OCI-LY1 (cell line): ENCODE results near the gene ANKH.

Source experiments
- H2AFZ ChIP-seq: fragments of 200-600 bp; sonication (generic), shearing (Covaris generic); 2 replicates; pipeline ENCODE4 v1.6.0; 2014; ENCODE audit warnings: antibody characterized with exemption, mild to moderate bottlenecking, low read length
- H3F3A ChIP-seq: fragments of 200-600 bp; sonication (generic), shearing (Covaris generic); 2 replicates; pipeline ENCODE4 v1.6.0; 2014; ENCODE audit warnings: mild to moderate bottlenecking, antibody characterized with exemption, low read length, moderate library complexity; ENCODE audit not compliant: insufficient read depth
- H3K27ac ChIP-seq: fragments of 200-600 bp; sonication (generic); 2 replicates; pipeline ENCODE4 v1.5.1; 2014; ENCODE audit warnings: low read length, mixed run types, mild to moderate bottlenecking, low read depth; ENCODE audit not compliant: poor library complexity, severe bottlenecking
- H3K27me3 ChIP-seq: fragments of 200-600 bp; sonication (generic); 2 replicates; pipeline ENCODE4 v1.6.0; 2014; ENCODE audit warnings: antibody characterized with exemption, mild to moderate bottlenecking, low read length, moderate library complexity; ENCODE audit not compliant: insufficient read depth
- H3K36me3 ChIP-seq: fragments of 200-600 bp; sonication (generic); 2 replicates; pipeline ENCODE4 v1.6.1; 2014; ENCODE audit warnings: mild to moderate bottlenecking, antibody characterized with exemption, low read length, moderate library complexity, mixed read lengths; ENCODE audit not compliant: insufficient read depth
- H3K4me1 ChIP-seq: fragments of 200-600 bp; sonication (generic); 2 replicates; pipeline ENCODE4 v1.5.1; 2014; ENCODE audit warnings: mild to moderate bottlenecking, low read length, moderate library complexity; ENCODE audit not compliant: insufficient read depth, severe bottlenecking
- H3K4me2 ChIP-seq: fragments of 200-600 bp; sonication (generic), shearing (Covaris generic); 2 replicates; pipeline ENCODE4 v1.6.1; 2014; ENCODE audit warnings: low read length
- H3K4me3 ChIP-seq: fragments of 200-600 bp; sonication (generic); 2 replicates; pipeline ENCODE4 v1.5.1; 2014; ENCODE audit warnings: low read length, low read depth, mild to moderate bottlenecking, mixed read lengths; ENCODE audit not compliant: poor library complexity, severe bottlenecking
- H3K79me2 ChIP-seq: fragments of 200-600 bp; shearing (Covaris generic); 2 replicates; pipeline ENCODE4 v1.6.1; 2016; ENCODE audit warnings: mixed run types, low read length, mixed read lengths; ENCODE audit not compliant: insufficient read depth
- H3K9ac ChIP-seq: fragments of 200-600 bp; sonication (generic), shearing (Covaris generic); 2 replicates; pipeline ENCODE4 v1.6.1; 2014; ENCODE audit warnings: mild to moderate bottlenecking, low read length, mixed read lengths
- H3K9me2 ChIP-seq: fragments of 200-600 bp; sonication (generic), shearing (Covaris generic); 2 replicates; pipeline ENCODE4 v1.6.1; 2014; ENCODE audit warnings: low read depth, mild to moderate bottlenecking, low read length, mixed read lengths
- H3K9me3 ChIP-seq: fragments of 200-600 bp; shearing (Covaris generic); 2 replicates; pipeline ENCODE4 v1.6.1; 2014; ENCODE audit warnings: low read length, mixed read lengths
- H4K20me1 ChIP-seq: fragments of 200-600 bp; sonication (generic), shearing (Covaris generic); 2 replicates; pipeline ENCODE4 v1.6.0; 2016; ENCODE audit warnings: mild to moderate bottlenecking, low read length; ENCODE audit not compliant: insufficient read depth
- CTCF ChIP-seq: fragments of 200-600 bp; sonication (generic), shearing (Covaris generic); IDR thresholded peaks from 2 replicates; pipeline ENCODE4 v1.5.1; 2017; ENCODE audit warnings: mild to moderate bottlenecking, antibody characterized with exemption, low read length, moderate library complexity, mixed read lengths
- EZH2 ChIP-seq: fragments of 200-600 bp; sonication (generic), shearing (Covaris generic); IDR thresholded peaks from 2 replicates; pipeline ENCODE4 v1.8.0; 2017; ENCODE audit warnings: borderline replicate concordance, mixed run types, mild to moderate bottlenecking, antibody characterized with exemption, low read length, moderate library complexity, mixed read lengths

Gene ANKH

GRCh38 chr5:14672082-14672481, 199.5 kb downstream of the ANKH start:
- Histone ChIP-seq H3K9ac (no peak overlapping the region), H3K9me3 (no peaks in the 10 kb centered on the region), H3K79me2 (peaks cover 69% of the 10 kb centered on the region), H3K27ac (peak overlapping the region; percentile 40), H3K27me3 (no peaks in the 10 kb centered on the region), H3F3A (no peaks in the 10 kb centered on the region), H3K4me3 (peak overlapping the region; percentile 25), H4K20me1 (no peaks in the 10 kb centered on the region), H3K4me2 (peak overlapping the region; percentile 40; the same call in 1 of the 2 replicates), H3K9me2 (no peaks in the 10 kb centered on the region), H3K36me3 (peaks cover 20% of the 10 kb centered on the region), H2AFZ (no peak overlapping the region), H3K4me1 (peaks cover 94% of the 10 kb centered on the region)
- no peak for TF ChIP-seq CTCF
- TF ChIP-seq EZH2 = no peak

- peak overlapping the region; percentile 40; the same call in 1 of the 2 replicates for H3K4me2 ChIP-seq
- H4K20me1 ChIP-seq = no peaks in the 10 kb centered on the region
- TF ChIP-seq CTCF = no peak
- no peak for TF ChIP-seq EZH2
- H3K9me3 ChIP-seq = no peaks in the 10 kb centered on the region
- no peak overlapping the region for H2AFZ ChIP-seq
- H3F3A ChIP-seq = no peaks in the 10 kb centered on the region
- H3K9me2 ChIP-seq = no peaks in the 10 kb centered on the region
- H3K36me3 ChIP-seq = peaks cover 26% of the 10 kb centered on the region
- H3K79me2 ChIP-seq = peaks cover 75% of the 10 kb centered on the region
- peaks cover 98% of the 10 kb centered on the region for H3K4me1 ChIP-seq
- H3K4me3 ChIP-seq = no peak overlapping the region
- no peaks in the 10 kb centered on the region for H3K27me3 ChIP-seq
- H3K27ac ChIP-seq = peak overlapping the region; percentile 4
- H3K9ac ChIP-seq = no peak overlapping the region
Observed at GRCh38 chr5:14671414-14671813, 200.2 kb downstream of the ANKH start.

GRCh38 chr5:14669975-14670374, 201.6 kb downstream of the ANKH start:
- Histone ChIP-seq H2AFZ (no peak overlapping the region), H3K9me2 (no peaks in the 10 kb centered on the region), H3K9me3 (no peaks in the 10 kb centered on the region), H3K36me3 (peaks cover 28% of the 10 kb centered on the region), H3K27me3 (no peaks in the 10 kb centered on the region), H3K9ac (no peak overlapping the region), H3K4me2 (no peak overlapping the region; the same call in 1 of the 2 replicates), H3F3A (no peaks in the 10 kb centered on the region), H3K4me3 (no peak overlapping the region), H3K27ac (no peak overlapping the region), H3K4me1 (peaks cover 95% of the 10 kb centered on the region), H3K79me2 (peaks cover 76% of the 10 kb centered on the region), H4K20me1 (no peaks in the 10 kb centered on the region)
- no peak for TF ChIP-seq CTCF
- no peak for TF ChIP-seq EZH2
